Activated CD8-positive, alpha-beta memory T cell treated with anti-CD3 and anti-CD28 coated beads, Interleukin-2, amount 50 U/mL, for 24 hours (primary cell): ENCODE results near the gene DDX31.

Source experiments
- DNase-seq: peaks from one replicate; pipeline ENCODE4 v3.0.0-alpha.2; 2020; ENCODE audit errors: extremely low read depth

Gene DDX31

GRCh38 chr9:132673355-132673754 is 3.6 kb upstream of the DDX31 start:
- DNase-seq: no peak

GRCh38 chr9:132672413-132672690 is 2.6 kb upstream of the DDX31 start:
- DNase-seq: no peak

- DNase-seq: no peak
Observed at GRCh38 chr9:132671620-132672412, 2.0 kb upstream of the DDX31 start.

- peak; percentile 7 for DNase-seq
Observed at GRCh38 chr9:132670457-132671391, 941 bp upstream of the DDX31 start, which contains the start of gene GTF3C4. TSS of gene GTF3C4 (plus strand) at chr9:132670464. CDS start at chr9:132670599, 135 bp downstream.

- DNase-seq: no peak
Observed at GRCh38 chr9:132669319-132669697, 475 bp downstream of the DDX31 start.

- DNase-seq: no peak
Observed at GRCh38 chr9:132663851-132664250, 5.9 kb downstream of the DDX31 start.

- no peak for DNase-seq
Observed at GRCh38 chr9:132663117-132663516, 6.7 kb downstream of the DDX31 start.

- no peak for DNase-seq
Observed at GRCh38 chr9:132662152-132662945, 7.4 kb downstream of the DDX31 start.

GRCh38 chr9:132656299-132656698 is 13.5 kb downstream of the DDX31 start:
- DNase-seq: no peak

- DNase-seq: no peak
Observed at GRCh38 chr9:132651259-132651658, 18.5 kb downstream of the DDX31 start.

GRCh38 chr9:132648685-132649084 is 21.1 kb downstream of the DDX31 start:
- DNase-seq: no peak

GRCh38 chr9:132648283-132648682 is 21.5 kb downstream of the DDX31 start:
- no peak for DNase-seq

- no peak for DNase-seq
Observed at GRCh38 chr9:132647806-132648205, 22.0 kb downstream of the DDX31 start.

GRCh38 chr9:132647355-132647754 is 22.4 kb downstream of the DDX31 start:
- no peak for DNase-seq

- DNase-seq: no peak
Observed at GRCh38 chr9:132646726-132647125, 23.1 kb downstream of the DDX31 start.

GRCh38 chr9:132645711-132646110 is 24.1 kb downstream of the DDX31 start:
- no peak for DNase-seq

GRCh38 chr9:132645306-132645705 is 24.5 kb downstream of the DDX31 start:
- DNase-seq: no peak

GRCh38 chr9:132644251-132644650 is 25.5 kb downstream of the DDX31 start:
- no peak for DNase-seq

GRCh38 chr9:132641216-132641615 is 28.6 kb downstream of the DDX31 start:
- no peak for DNase-seq

- DNase-seq: no peak
Observed at GRCh38 chr9:132639322-132639721, 30.5 kb downstream of the DDX31 start.

GRCh38 chr9:132638240-132638639 is 31.5 kb downstream of the DDX31 start:
- no peak for DNase-seq

- DNase-seq: no peak
Observed at GRCh38 chr9:132637801-132638200, 32.0 kb downstream of the DDX31 start.
